CD4-positive, alpha-beta T cell treated with Interleukin-1 beta for 1 hour (primary cell): ENCODE data around the gene TBC1D21.
"Not testable (repeated sequence)": the region's sequence is repeated elsewhere in the genome, so short reads cannot be mapped to it uniquely, and the experiment has no call there.

ENCODE experiments used
- DNase-seq, 2 donors: peaks; one replicate each; pipeline ENCODE4 v3.0.0-alpha.2; 2020 to 2022

The TBC1D21 gene

GRCh38 chr15:73932381-73933191, 59.2 kb downstream of the TBC1D21 start:
- DNase-seq, result no peak

- no peak for DNase-seq
Observed at GRCh38 chr15:73934281-73934680, 60.9 kb downstream of the TBC1D21 start.

GRCh38 chr15:73935547-73935946, 62.2 kb downstream of the TBC1D21 start:
- DNase-seq, result no peak

GRCh38 chr15:73936181-73936580, 62.8 kb downstream of the TBC1D21 start:
- DNase-seq, result no peak

- DNase-seq, result no peak
Observed at GRCh38 chr15:73936588-73937290, 63.4 kb downstream of the TBC1D21 start.

GRCh38 chr15:73937296-73937695, 63.9 kb downstream of the TBC1D21 start:
- no peak for DNase-seq

GRCh38 chr15:73937726-73938125, 64.4 kb downstream of the TBC1D21 start:
- DNase-seq, result no peak

- DNase-seq, result not testable (repeated sequence)
Observed at GRCh38 chr15:73938516-73938915, 65.2 kb downstream of the TBC1D21 start.
